Measurements from ENCODE around the gene AGXT2. TPM values are rescaled to one million over a fixed set of nuclear protein-coding genes. Genes with fewer than 3 reads are reported as not detected.

AGXT2 gene
- total RNA-seq, 1 experiment from 2014 or later = not detected

- WGBS (ENCODE audit: extremely low coverage, insufficient read length, low lambda C conversion rate) = no CpG with 5 or more reads among the region's 4 CpGs
- no peak for TF ChIP-seq CTCF (conservative IDR thresholded peaks at IDR 0.05)
These were observed 31.3 kb downstream of the AGXT2 start for GRCh38 chr5:35016174-35017051.

More at GRCh38 chr5:35016174-35017051, 31.3 kb downstream of the AGXT2 start:
- Histone ChIP-seq H4K20me1 (ENCODE audit: control insufficient read depth, insufficient read depth, insufficient read length) (no peaks in the 10 kb centered on the region), H2BK120ac (ENCODE audit: low read depth, low read length, poor library complexity, severe bottlenecking) (no peak overlapping the region), H2BK15ac (ENCODE audit: low read depth, low read length) (no peak overlapping the region), H3K79me1 (ENCODE audit: insufficient read depth, low read depth, low read length, poor library complexity, severe bottlenecking) (no peaks in the 10 kb centered on the region), H3K4me1 (ENCODE audit: insufficient read depth, low read length) (no peaks in the 10 kb centered on the region), H3K9me3 (ENCODE audit: control insufficient read depth, low read depth, low read length) (no peaks in the 10 kb centered on the region), H3K23ac (ENCODE audit: insufficient read length, low read depth, low read length) (no peak overlapping the region), H4K91ac (ENCODE audit: insufficient read length, low read depth, low read length) (no peak overlapping the region), H3K27me3 (ENCODE audit: insufficient read depth, low read length) (no peaks in the 10 kb centered on the region), H3K4me2 (ENCODE audit: insufficient read depth, insufficient read length, low read length) (no peak overlapping the region), H4K5ac (ENCODE audit: insufficient read length, low read depth, low read length) (no peak overlapping the region), H3K23me2 (ENCODE audit: insufficient read length, low read depth, low read length, poor library complexity, severe bottlenecking) (no peaks in the 10 kb centered on the region), H2BK5ac (ENCODE audit: insufficient read length, low read length) (no peak overlapping the region), H3T11ph (ENCODE audit: low read length) (no peak overlapping the region), H3K27ac (ENCODE audit: insufficient read length, low read depth, low read length) (no peak overlapping the region), H4K8ac (replicated peaks; ENCODE audit: insufficient read length, low read depth, low read length) (no peak overlapping the region), H3K79me2 (ENCODE audit: insufficient read depth, low read length) (no peaks in the 10 kb centered on the region), H2BK12ac (ENCODE audit: insufficient read length, low read depth, low read length) (no peak overlapping the region), H3K18ac (ENCODE audit: insufficient read length, low read depth, low read length) (no peak overlapping the region), H3K4ac (ENCODE audit: low read depth, low read length) (no peak overlapping the region), H2AK5ac (ENCODE audit: insufficient read length, low read length) (no peak overlapping the region), H2AFZ (ENCODE audit: low read length) (no peak overlapping the region), H2BK20ac (ENCODE audit: low read depth, low read length, poor library complexity, severe bottlenecking) (no peak overlapping the region), H3K9ac (ENCODE audit: extremely low read depth, insufficient read length, low read length) (no peak overlapping the region), H3K14ac (ENCODE audit: insufficient read depth, low read length) (no peak overlapping the region), H3K56ac (ENCODE audit: insufficient read length, low read depth, low read length) (no peak overlapping the region)
- Mint-ChIP-seq H3K27me3 (ENCODE audit: low read depth) (peaks cover 2% of the 10 kb centered on the region), H3K4me3 (no peak overlapping the region), H3K36me3 (ENCODE audit: insufficient read depth in 1 of 3, low read depth in 3 of 3) (no peaks in the 10 kb centered on the region; a peak in 1 of 7 replicates), H3K27ac (peak overlapping the region in 1 of 3 experiments; percentile 16; a peak in 1 of 7 replicates), H3K4me1 (no peaks in the 10 kb centered on the region; a peak in 1 of 4 replicates), H3K9me3 (no peaks in the 10 kb centered on the region; a peak in 1 of 5 replicates)
- DNase-seq = no peak

All from H9 (cell line).